Neural progenitor cell (in vitro differentiated cells): ENCODE data around the gene CCND2. TPM values are rescaled to one million over a fixed set of nuclear protein-coding genes. Genes with fewer than 3 reads are reported as not detected.

Source experiments
- DNase-seq: peaks from one replicate; pipeline ENCODE4 v3.0.0-alpha.2; 2016; ENCODE audit warnings: low spot score
- H2AFZ ChIP-seq: fragments of 200-600 bp; sonication (generic); replicated peaks from 2 replicates; pipeline ENCODE4 v1.6.1; 2016; ENCODE audit warnings: antibody characterized with exemption
- H3F3A ChIP-seq: fragments of 200-600 bp; sonication (generic); 2 replicates; pipeline ENCODE4 v1.6.1; 2016; ENCODE audit warnings: antibody characterized with exemption, low read depth
- H3K27ac ChIP-seq: fragments of 200-600 bp; sonication (generic); 2 replicates; pipeline ENCODE4 v1.5.1; 2016; ENCODE audit warnings: mild to moderate bottlenecking
- H3K27me3 ChIP-seq: fragments of 200-600 bp; sonication (generic); 2 replicates; pipeline ENCODE4 v1.6.1; 2016; ENCODE audit warnings: mild to moderate bottlenecking, moderate library complexity
- H3K36me3 ChIP-seq: fragments of 200-600 bp; sonication (generic); 2 replicates; pipeline ENCODE4 v1.5.1; 2016
- H3K4me1 ChIP-seq: fragments of 200-600 bp; sonication (generic); 2 replicates; pipeline ENCODE4 v1.6.1; 2016; ENCODE audit warnings: mixed run types
- H3K4me2 ChIP-seq: fragments of 200-600 bp; sonication (generic); 2 replicates; pipeline ENCODE4 v1.6.1; 2016
- H3K4me3 ChIP-seq: fragments of 200-600 bp; sonication (generic); 2 replicates; pipeline ENCODE4 v1.5.1; 2016
- H3K79me2 ChIP-seq: fragments of 200-600 bp; sonication (generic); 2 replicates; pipeline ENCODE4 v1.6.1; 2016; ENCODE audit warnings: low read depth
- H3K9ac ChIP-seq: fragments of 200-600 bp; sonication (generic); 2 replicates; pipeline ENCODE4 v1.6.1; 2016
- H3K9me3 ChIP-seq: fragments of 200-600 bp; sonication (generic); 2 replicates; pipeline ENCODE4 v1.5.1; 2016; ENCODE audit warnings: low read depth
- H4K20me1 ChIP-seq: fragments of 200-600 bp; sonication (generic); 2 replicates; pipeline ENCODE4 v1.6.1; 2016; ENCODE audit warnings: low read depth
- H3K27ac Mint-ChIP-seq: 3 replicates; pipeline ENCODE4 v1.8.0; 2021; ENCODE audit warnings: mixed read lengths
- H3K27me3 Mint-ChIP-seq: 2 replicates; pipeline ENCODE4 v1.8.0; 2022; ENCODE audit warnings: low read depth, mild to moderate bottlenecking, inconsistent platforms, moderate library complexity, mixed read lengths; ENCODE audit not compliant: insufficient read depth
- H3K36me3 Mint-ChIP-seq: 3 replicates; pipeline ENCODE4 v1.8.0; 2021; ENCODE audit warnings: mixed read lengths
- H3K4me1 Mint-ChIP-seq: 3 replicates; pipeline ENCODE4 v1.8.0; 2021; ENCODE audit warnings: mixed read lengths
- H3K4me3 Mint-ChIP-seq: 3 replicates; pipeline ENCODE4 v1.8.0; 2021; ENCODE audit warnings: mild to moderate bottlenecking, moderate library complexity, mixed read lengths
- H3K9me3 Mint-ChIP-seq: 3 replicates; pipeline ENCODE4 v1.8.0; 2020; ENCODE audit warnings: mixed read lengths
- EZH2 ChIP-seq: fragments of 200-600 bp; sonication (generic); IDR thresholded peaks from 2 replicates; pipeline ENCODE4 v1.6.1; 2017; ENCODE audit warnings: antibody characterized with exemption, mild to moderate bottlenecking, moderate library complexity
- EZH2phosphoT487 ChIP-seq: fragments of 200-600 bp; sonication (generic); IDR thresholded peaks from 2 replicates; pipeline ENCODE4 v1.6.1; 2017; ENCODE audit warnings: antibody characterized with exemption
- total RNA-seq: library from RNA; depleted of rRNA; stranded (reverse); fragments of >200 nt; gene quantifications from 2 replicates; pipeline ENCODE4 v1.2.3, GENCODE V29; 2015; ENCODE audit warnings: low replicate concordance
- TF ChIP-seq, protein P1 (sequence below): fragments of 200-600 bp; sonication (generic); IDR thresholded peaks from 2 replicates; pipeline ENCODE4 v1.5.1; 2017; ENCODE audit warnings: antibody characterized with exemption, mild to moderate bottlenecking

CCND2 gene
- total RNA-seq, 1 donor from 2014 or later, result 95.8 TPM

DNA sequence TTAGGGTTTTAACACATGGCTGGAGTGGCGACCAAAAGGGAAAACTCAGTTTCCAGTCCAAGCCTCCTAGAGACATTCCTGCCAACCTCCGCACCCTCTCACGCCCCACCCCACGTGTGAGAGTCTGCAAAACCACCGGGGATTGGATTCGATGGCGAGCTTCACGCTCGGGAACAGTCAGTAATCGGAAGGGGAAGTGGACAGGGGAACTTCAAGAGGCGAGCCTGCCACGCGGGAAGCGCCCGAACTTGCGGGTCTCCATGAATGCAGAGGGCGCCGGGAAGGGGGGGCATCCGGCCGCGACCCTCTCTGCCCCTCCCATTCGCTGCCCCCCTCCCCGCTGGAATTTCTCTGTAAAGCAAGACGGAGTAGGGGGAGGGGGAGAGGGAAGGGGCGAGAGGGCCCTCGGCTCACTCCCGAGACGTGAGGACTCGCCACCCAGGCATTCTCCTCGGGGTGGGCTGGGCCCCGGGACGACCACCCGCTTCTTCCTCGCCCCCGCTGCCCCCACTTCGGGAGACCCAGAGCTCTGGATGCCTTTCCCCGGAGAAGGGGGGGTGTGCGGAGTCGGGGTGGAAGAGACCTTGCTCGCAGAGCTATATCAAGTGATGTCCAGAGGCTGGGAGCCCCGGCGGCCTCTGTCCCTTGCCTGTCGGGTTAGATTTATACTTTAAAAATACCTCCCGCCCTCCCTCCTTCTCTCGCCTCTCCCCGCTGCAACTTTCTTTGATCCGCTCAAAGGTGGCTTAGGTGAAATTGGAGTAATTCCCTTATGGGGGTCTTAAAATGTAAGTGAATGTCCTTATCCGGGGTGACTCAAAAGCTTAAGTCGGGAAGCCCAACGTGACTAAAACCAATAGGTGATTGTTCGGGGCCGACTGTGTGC lies 2.5 kb upstream of the CCND2 start:
- Mint-ChIP-seq H3K36me3 (peaks cover 5% of the 10 kb centered on the region), H3K9me3 (no peaks in the 10 kb centered on the region), H3K4me3 (peak overlapping the region; percentile 97), H3K27me3 (peaks cover 26% of the 10 kb centered on the region), H3K27ac (peak overlapping the region; percentile 42), H3K4me1 (peaks cover 25% of the 10 kb centered on the region)
- peaks cover 7% of the 10 kb centered on the region for H4K20me1 ChIP-seq
- H3K4me1 ChIP-seq, result peaks cover 16% of the 10 kb centered on the region
- no peaks in the 10 kb centered on the region for H3K9me3 ChIP-seq
- peak overlapping the region; percentile 82 for H3K4me3 ChIP-seq
- H3K36me3 ChIP-seq, result no peaks in the 10 kb centered on the region
- peaks cover 48% of the 10 kb centered on the region for H3F3A ChIP-seq
- no peak overlapping the region for H3K9ac ChIP-seq
- H2AFZ ChIP-seq, result peak overlapping the region; percentile 28
- peak overlapping the region; percentile 80 for H3K4me2 ChIP-seq
- no peak overlapping the region for H3K27ac ChIP-seq
- peak; percentile 59 for TF ChIP-seq EZH2
- TF ChIP-seq, protein P1, sequence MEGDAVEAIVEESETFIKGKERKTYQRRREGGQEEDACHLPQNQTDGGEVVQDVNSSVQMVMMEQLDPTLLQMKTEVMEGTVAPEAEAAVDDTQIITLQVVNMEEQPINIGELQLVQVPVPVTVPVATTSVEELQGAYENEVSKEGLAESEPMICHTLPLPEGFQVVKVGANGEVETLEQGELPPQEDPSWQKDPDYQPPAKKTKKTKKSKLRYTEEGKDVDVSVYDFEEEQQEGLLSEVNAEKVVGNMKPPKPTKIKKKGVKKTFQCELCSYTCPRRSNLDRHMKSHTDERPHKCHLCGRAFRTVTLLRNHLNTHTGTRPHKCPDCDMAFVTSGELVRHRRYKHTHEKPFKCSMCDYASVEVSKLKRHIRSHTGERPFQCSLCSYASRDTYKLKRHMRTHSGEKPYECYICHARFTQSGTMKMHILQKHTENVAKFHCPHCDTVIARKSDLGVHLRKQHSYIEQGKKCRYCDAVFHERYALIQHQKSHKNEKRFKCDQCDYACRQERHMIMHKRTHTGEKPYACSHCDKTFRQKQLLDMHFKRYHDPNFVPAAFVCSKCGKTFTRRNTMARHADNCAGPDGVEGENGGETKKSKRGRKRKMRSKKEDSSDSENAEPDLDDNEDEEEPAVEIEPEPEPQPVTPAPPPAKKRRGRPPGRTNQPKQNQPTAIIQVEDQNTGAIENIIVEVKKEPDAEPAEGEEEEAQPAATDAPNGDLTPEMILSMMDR, result no peak
- TF ChIP-seq EZH2phosphoT487, result peak; percentile 44
- H3K79me2 ChIP-seq, result peaks cover 22% of the 10 kb centered on the region
- H3K27me3 ChIP-seq, result peaks cover 99% of the 10 kb centered on the region
- peak; percentile 74 for DNase-seq

DNA sequence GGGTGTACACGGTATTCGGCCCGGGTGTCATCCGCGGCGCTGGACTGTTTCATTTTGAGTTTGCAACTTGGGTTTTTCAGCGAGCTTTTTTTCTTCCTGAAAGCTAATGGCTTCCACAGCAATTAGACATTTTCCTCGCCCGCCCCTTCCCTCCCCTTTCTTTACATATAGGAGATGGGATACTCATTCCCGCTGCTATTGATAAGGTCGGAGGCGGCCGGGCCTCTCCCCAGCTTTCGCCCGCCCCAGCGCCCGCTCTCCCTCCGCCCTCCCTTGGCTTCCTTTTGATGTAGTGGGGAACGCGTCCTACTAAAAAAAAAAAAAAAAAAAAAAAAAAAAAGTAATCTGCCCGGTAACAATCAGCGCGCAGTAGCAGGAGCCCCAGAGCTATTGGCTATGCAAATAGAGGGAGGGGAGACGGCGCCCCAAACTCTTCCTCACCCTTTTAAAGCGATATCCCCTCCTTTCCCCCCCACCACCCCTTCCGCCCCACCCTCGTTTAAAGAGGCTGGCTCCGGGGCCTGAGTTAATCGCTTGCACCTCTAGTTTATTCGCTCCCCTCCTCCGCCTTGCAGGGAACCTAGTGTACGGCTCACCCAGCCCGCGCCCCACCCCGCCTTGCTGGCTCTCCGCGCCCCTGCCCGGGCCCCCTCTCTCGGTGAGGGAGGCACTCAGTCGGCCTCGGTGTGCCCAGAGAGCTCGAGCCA lies 1.7 kb upstream of the CCND2 start:
- H3K36me3 Mint-ChIP-seq, result peaks cover 11% of the 10 kb centered on the region
- no peaks in the 10 kb centered on the region for H3K9me3 ChIP-seq
- H3K4me1 Mint-ChIP-seq, result peaks cover 33% of the 10 kb centered on the region
- peak overlapping the region; percentile 97 for H3K4me3 Mint-ChIP-seq
- DNase-seq, result peak; percentile 90
- no peaks in the 10 kb centered on the region for H3K9me3 Mint-ChIP-seq
- H2AFZ ChIP-seq, result peak overlapping the region; percentile 75
- H3K4me1 ChIP-seq, result peaks cover 20% of the 10 kb centered on the region
- peaks cover 50% of the 10 kb centered on the region for H3F3A ChIP-seq
- no peak overlapping the region for H3K27ac ChIP-seq
- peaks cover 14% of the 10 kb centered on the region for H4K20me1 ChIP-seq
- peak overlapping the region; percentile 42 for H3K27ac Mint-ChIP-seq
- TF ChIP-seq EZH2phosphoT487 (no peak), EZH2 (no peak)
- TF ChIP-seq, protein P1, result no peak
- peak overlapping the region; percentile 80 for H3K4me2 ChIP-seq
- H3K27me3 Mint-ChIP-seq, result peaks cover 26% of the 10 kb centered on the region
- peaks cover 98% of the 10 kb centered on the region for H3K27me3 ChIP-seq
- H3K4me3 ChIP-seq, result peak overlapping the region; percentile 82
- no peak overlapping the region for H3K9ac ChIP-seq
- peaks cover 22% of the 10 kb centered on the region for H3K79me2 ChIP-seq
- no peaks in the 10 kb centered on the region for H3K36me3 ChIP-seq

DNA sequence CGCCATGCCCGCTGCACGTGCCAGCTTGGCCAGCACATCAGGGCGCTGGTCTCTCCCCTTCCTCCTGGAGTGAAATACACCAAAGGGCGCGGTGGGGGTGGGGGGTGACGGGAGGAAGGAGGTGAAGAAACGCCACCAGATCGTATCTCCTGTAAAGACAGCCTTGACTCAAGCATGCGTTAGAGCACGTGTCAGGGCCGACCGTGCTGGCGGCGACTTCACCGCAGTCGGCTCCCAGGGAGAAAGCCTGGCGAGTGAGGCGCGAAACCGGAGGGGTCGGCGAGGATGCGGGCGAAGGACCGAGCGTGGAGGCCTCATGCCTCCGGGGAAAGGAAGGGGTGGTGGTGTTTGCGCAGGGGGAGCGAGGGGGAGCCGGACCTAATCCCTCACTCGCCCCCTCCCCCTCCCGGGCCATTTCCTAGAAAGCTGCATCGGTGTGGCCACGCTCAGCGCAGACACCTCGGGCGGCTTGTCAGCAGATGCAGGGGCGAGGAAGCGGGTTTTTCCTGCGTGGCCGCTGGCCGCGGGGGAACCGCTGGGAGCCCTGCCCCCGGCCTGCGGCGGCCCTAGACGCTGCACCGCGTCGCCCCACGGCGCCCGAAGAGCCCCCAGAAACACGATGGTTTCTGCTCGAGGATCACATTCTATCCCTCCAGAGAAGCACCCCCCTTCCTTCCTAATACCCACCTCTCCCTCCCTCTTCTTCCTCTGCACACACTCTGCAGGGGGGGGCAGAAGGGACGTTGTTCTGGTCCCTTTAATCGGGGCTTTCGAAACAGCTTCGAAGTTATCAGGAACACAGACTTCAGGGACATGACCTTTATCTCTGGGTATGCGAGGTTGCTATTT lies 914 bp upstream of the CCND2 start:
- Histone ChIP-seq H2AFZ (peak overlapping the region; percentile 75), H3K4me2 (peak overlapping the region; percentile 80), H3K27me3 (peaks cover 90% of the 10 kb centered on the region), H3K4me3 (peak overlapping the region; percentile 82), H3K36me3 (peaks cover 3% of the 10 kb centered on the region), H3K4me1 (peaks cover 24% of the 10 kb centered on the region), H3K9me3 (no peaks in the 10 kb centered on the region), H3F3A (peaks cover 50% of the 10 kb centered on the region), H3K27ac (no peak overlapping the region), H3K9ac (no peak overlapping the region), H3K79me2 (peaks cover 27% of the 10 kb centered on the region), H4K20me1 (peaks cover 21% of the 10 kb centered on the region)
- H3K9me3 Mint-ChIP-seq, result no peaks in the 10 kb centered on the region
- peaks cover 15% of the 10 kb centered on the region for H3K36me3 Mint-ChIP-seq
- DNase-seq, result peak; percentile 82
- H3K4me3 Mint-ChIP-seq, result peak overlapping the region; percentile 97
- H3K4me1 Mint-ChIP-seq, result peaks cover 41% of the 10 kb centered on the region
- H3K27me3 Mint-ChIP-seq, result peaks cover 29% of the 10 kb centered on the region
- peak overlapping the region; percentile 96 for H3K27ac Mint-ChIP-seq
- no peak for TF ChIP-seq EZH2phosphoT487
